Urinary bladder (tissue), 4 donors: ENCODE results near the gene SH2B3. TPM values are rescaled to one million over a fixed set of nuclear protein-coding genes. Genes with fewer than 3 reads are reported as not detected.

Experiments used
- DNase-seq: peaks from one replicate; pipeline ENCODE4 v3.0.0-alpha.2; 2015; ENCODE audit errors: extremely low spot score
- H3K27ac ChIP-seq: one replicate; pipeline ENCODE4 v1.5.1; 2013; ENCODE audit warnings: low read depth, mild to moderate bottlenecking, moderate library complexity
- H3K36me3 ChIP-seq: one replicate; pipeline ENCODE4 v1.6.1; 2013; ENCODE audit warnings: mild to moderate bottlenecking, moderate library complexity; ENCODE audit not compliant: insufficient read depth
- H3K4me1 ChIP-seq: one replicate; pipeline ENCODE4 v1.6.1; 2013; ENCODE audit warnings: mild to moderate bottlenecking, moderate library complexity; ENCODE audit not compliant: insufficient read depth
- H3K4me3 ChIP-seq: one replicate; pipeline ENCODE4 v1.5.1; 2013; ENCODE audit warnings: low read depth, low read length
- WGBS: extraction: QIAGEN DNeasy Blood & Tissue Kit; methylation state at CpG from one replicate; pipeline ENCODE4 v1.1.7; 2013; 5-methylcytosine and 5-hydroxymethylcytosine counted together
- polyA plus RNA-seq: library from polyadenylated mRNA; stranded (reverse); fragments of 200-250 nt; gene quantifications from one replicate; pipeline ENCODE4 v1.2.3, GENCODE V29; 2013
- total RNA-seq: library from RNA; depleted of rRNA; stranded (reverse); fragments of >200 nt; gene quantifications from one replicate; pipeline ENCODE4 v1.2.3, GENCODE V29; 2014
- donor health status: healthy with polysubstance abuse.
- donor health status: healthy.

SH2B3 gene
- total and polyA plus RNA-seq, 2 donors = 12.8 to 15.3 TPM

DNA sequence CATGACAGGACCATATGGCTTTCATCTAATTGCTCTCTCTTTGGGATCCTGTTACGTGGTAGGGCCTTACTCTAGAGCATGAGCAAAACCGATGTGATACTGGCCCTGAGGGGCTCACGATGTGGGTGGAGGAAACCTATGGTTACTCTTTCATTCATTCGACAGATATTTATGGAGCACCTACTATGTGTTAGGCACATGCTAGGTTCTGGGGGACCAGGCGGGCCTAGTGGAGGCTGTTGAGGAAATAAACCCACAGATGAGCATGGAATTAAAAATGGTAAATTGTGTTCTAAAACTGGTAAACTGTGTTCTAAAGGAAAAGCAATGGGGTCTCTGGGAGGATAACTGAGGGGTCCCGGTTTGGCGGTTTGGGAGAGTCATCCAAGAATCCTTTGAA, 14.8 kb downstream of the SH2B3 start:
- no peak for DNase-seq
- Histone ChIP-seq H3K27ac (no peak overlapping the region), H3K4me3 (no peak overlapping the region), H3K4me1 (no peaks in the 10 kb centered on the region), H3K36me3 (peaks cover 5% of the 10 kb centered on the region)
- 86% methylated on average over 7 of the region's 7 CpGs for WGBS

- Histone ChIP-seq H3K27ac (no peak overlapping the region), H3K36me3 (no peaks in the 10 kb centered on the region), H3K4me3 (no peak overlapping the region), H3K4me1 (no peaks in the 10 kb centered on the region)
- no peak for DNase-seq
- WGBS = 79% methylated on average over 11 of the region's 11 CpGs
Measured at GRCh38 chr12:111424189-111424792, 18.6 kb downstream of the SH2B3 start.

DNA sequence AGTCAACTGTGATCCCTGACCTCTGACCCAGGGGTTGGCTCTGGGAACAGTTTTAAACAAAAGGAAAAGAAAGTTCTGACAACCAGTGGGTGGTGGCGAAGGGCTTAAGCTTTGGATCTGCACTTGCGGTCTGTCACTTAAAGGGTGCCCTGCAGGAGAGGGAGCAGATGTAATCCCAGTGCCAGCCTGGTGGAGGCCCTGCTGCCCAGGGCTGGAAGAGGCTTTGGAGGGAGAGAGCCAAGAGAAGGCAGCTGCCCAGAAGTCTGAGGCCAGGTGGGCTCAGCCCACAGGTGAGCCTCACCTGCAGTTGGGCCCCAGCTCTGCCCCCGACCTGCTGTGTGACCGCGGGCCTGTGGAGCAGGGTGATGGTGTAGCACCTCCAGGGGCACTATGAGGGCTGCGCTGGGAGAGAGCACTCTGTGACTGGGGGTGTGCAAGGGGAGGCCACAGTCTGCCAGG, 19.1 kb downstream of the SH2B3 start:
- DNase-seq = no peak
- WGBS = 92% methylated on average over 6 of the region's 6 CpGs
- Histone ChIP-seq H3K4me1 (no peaks in the 10 kb centered on the region), H3K36me3 (no peaks in the 10 kb centered on the region), H3K4me3 (no peak overlapping the region), H3K27ac (no peak overlapping the region)

DNA sequence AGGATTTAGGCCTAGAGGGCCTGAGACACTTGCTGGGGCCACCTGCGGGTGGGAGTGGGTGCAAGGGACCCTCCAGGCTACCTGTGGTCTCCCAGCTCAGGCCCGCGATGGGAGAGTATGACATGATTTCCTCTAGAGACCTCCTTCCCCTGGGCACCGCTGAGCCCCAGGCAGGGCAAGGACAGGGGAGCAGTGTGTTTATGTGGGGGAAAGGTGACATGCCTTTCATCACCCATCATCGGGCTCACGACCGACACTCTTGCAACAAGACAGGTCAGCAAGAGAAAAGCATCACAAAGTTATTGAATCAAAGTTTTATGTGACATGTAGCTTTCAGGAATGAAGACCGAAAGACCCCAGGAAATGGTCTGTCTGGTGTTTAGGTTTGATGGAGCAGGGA, 19.9 kb downstream of the SH2B3 start:
- H3K27ac ChIP-seq = no peak overlapping the region
- H3K4me1 ChIP-seq = peaks cover 1% of the 10 kb centered on the region
- H3K36me3 ChIP-seq = no peaks in the 10 kb centered on the region
- no peak overlapping the region for H3K4me3 ChIP-seq
- WGBS = 69% methylated on average over 8 of the region's 8 CpGs
- DNase-seq = no peak

GRCh38 chr12:111426344-111427185, 20.8 kb downstream of the SH2B3 start:
- DNase-seq = no peak
- 83% methylated on average over 11 of the region's 11 CpGs for WGBS
- no peaks in the 10 kb centered on the region for H3K36me3 ChIP-seq
- peaks cover 2% of the 10 kb centered on the region for H3K4me1 ChIP-seq
- no peak overlapping the region for H3K4me3 ChIP-seq
- H3K27ac ChIP-seq = no peak overlapping the region

GRCh38 chr12:111427417-111428074, 21.8 kb downstream of the SH2B3 start:
- Histone ChIP-seq H3K4me3 (no peak overlapping the region), H3K36me3 (no peaks in the 10 kb centered on the region), H3K4me1 (peaks cover 2% of the 10 kb centered on the region), H3K27ac (no peak overlapping the region)
- 92% methylated on average over 7 of the region's 7 CpGs for WGBS
- DNase-seq = no peak

DNA sequence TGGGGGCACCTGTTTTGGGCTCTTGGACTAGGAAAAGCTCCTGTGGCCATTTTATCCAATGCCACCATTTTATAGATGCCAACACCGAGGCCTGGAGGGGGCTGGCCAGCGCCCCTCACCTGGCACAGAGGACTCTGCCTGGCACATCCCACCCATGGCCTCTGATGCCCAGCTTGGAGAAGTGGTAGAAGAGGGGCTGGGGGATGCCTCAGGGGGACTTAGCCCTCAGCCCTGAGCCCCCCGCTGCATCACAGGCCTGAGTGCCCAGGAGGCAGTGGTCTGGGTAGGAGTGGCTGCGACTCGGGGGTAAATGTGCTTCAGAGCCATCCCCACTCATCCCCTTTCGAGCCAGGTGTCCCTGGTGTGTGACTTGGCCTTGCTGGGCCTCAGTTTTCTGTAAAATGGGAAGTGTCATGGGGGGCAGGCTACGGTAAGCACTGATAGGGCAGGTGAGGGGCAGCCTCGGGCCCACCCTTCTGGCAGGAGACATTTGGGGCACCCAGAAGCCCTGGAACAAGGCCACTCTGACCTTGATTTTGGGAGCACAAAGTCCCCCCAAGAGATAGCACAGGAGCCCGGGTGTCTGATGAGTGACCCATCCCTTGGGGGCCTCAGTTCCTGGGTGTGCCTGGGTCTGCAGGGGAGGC, 22.5 kb downstream of the SH2B3 start:
- WGBS = 84% methylated on average over 9 of the region's 9 CpGs
- peaks cover 2% of the 10 kb centered on the region for H3K4me1 ChIP-seq
- H3K4me3 ChIP-seq = no peak overlapping the region
- no peaks in the 10 kb centered on the region for H3K36me3 ChIP-seq
- no peak overlapping the region for H3K27ac ChIP-seq
- DNase-seq = no peak

DNA sequence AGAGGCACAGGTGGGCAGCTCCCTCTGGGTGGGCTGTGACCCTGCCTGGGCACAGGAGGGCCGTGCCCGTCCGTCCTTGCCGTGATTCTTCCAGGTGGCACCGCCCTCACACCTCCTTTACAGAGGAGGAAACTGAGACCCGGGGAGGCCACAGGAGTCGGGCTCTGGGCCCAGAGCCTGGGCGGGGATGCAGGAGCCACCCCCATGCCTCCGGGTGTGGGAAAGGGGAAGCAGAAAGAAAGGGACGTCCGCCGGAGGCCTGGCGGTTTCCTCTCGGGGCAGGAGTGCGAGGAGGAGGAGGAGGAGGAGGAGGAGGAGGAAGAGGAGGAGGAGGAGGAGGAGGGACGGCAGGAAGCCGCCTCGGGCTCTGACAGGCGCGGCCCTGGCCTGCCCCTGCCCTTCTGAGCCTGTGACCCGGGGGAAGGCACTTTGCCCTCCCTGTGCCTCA, 23.0 kb downstream of the SH2B3 start:
- no peak for DNase-seq
- H3K4me1 ChIP-seq = peaks cover 2% of the 10 kb centered on the region
- H3K36me3 ChIP-seq = no peaks in the 10 kb centered on the region
- no peak overlapping the region for H3K4me3 ChIP-seq
- no peak overlapping the region for H3K27ac ChIP-seq
- 63% methylated on average over 21 of the region's 21 CpGs for WGBS

DNA sequence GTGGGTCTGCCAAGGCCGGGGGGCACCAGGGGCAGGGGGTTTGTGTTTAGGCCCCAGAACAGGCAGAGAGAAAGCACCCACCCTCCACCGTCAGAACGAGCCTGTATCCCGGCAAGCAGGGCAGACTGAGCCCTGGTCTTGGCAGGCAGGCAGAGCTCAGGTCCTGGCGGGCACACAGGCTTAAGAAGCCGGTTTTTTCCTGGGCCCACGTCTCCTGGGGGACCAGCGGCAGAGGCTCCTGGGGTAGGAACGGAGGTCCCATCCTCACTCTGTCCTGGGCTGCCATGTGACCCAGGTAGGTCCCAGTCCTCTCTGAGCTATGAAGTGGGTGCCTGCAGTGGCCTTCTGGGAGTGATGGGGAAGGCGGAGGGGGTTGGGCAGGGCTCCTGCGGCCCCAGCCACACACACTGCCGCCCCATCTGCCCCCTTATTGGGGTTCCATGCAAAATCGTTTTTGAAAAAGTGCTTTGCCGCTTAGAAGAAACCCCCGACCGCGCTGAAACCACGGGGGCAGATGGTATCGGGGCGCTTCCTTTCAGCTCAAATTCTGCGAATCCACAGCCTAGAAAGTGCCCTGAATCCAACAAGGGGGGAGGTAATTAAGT, 24.2 kb downstream of the SH2B3 start:
- 69% methylated on average over 21 of the region's 21 CpGs for WGBS
- no peak for DNase-seq
- Histone ChIP-seq H3K27ac (peak overlapping the region; percentile 13), H3K36me3 (no peaks in the 10 kb centered on the region), H3K4me1 (peaks cover 2% of the 10 kb centered on the region), H3K4me3 (no peak overlapping the region)

DNA sequence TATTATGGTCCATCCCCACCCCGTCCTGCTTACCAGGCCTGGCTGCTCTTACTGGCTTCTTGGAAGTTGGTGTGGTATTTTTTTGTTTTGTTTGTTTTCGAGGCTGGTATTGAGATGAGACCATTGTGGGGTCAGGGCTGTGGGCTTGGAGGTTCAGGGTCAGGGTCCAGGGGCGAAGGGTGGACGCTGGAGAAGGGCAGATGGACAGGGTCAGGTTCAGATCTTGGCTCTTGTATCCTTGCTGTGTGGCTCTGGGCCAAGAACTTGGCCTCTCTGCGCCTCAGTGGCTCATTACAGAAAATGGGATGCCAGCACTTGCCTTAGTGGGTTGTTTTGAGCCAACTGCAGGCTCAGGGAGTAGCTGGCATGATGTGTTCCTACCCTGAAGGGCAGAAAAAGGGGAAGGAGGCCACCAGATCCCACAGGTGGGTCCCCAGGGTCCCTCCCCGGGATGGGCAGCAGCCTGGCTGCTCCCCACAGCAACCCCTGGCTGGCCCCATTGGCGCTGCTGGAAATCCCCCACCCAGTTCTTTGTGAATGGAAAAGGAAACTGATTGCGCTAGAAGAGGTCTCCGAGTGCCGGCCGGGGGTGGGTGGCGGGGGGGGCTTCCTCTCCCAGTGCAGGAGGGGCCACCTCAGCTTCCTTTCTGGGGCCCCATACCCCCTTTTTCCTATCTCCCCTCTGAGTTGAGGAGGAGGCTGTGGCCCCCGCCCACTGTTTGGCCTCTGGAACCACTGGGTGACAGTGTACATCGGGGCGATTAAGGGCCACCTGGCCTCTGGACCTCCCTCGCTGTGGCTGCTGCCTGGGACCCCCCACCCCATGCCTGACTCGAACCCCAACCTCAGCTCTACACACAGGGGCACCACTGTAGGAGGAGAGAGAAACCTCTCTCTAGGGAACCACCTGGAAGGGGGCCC, 25.0 kb downstream of the SH2B3 start:
- no peaks in the 10 kb centered on the region for H3K36me3 ChIP-seq
- H3K4me1 ChIP-seq = peaks cover 2% of the 10 kb centered on the region
- no peak for DNase-seq
- H3K4me3 ChIP-seq = no peak overlapping the region
- WGBS = 60% methylated on average over 17 of the region's 17 CpGs
- peak overlapping the region; percentile 53 for H3K27ac ChIP-seq

GRCh38 chr12:111431772-111432171, 26.0 kb downstream of the SH2B3 start:
- Histone ChIP-seq H3K27ac (no peak overlapping the region), H3K36me3 (no peaks in the 10 kb centered on the region), H3K4me1 (peaks cover 2% of the 10 kb centered on the region), H3K4me3 (no peak overlapping the region)
- no peak for DNase-seq
- 89% methylated on average over 6 of the region's 6 CpGs for WGBS

- Histone ChIP-seq H3K27ac (peak overlapping the region; percentile 59), H3K36me3 (no peaks in the 10 kb centered on the region), H3K4me3 (no peak overlapping the region), H3K4me1 (peaks cover 2% of the 10 kb centered on the region)
- no peak for DNase-seq
- 38% methylated on average over 3 of the region's 3 CpGs for WGBS
Measured at GRCh38 chr12:111434049-111434448, 28.3 kb downstream of the SH2B3 start.
